Activated effector memory CD4-positive, alpha-beta T cell treated with Interleukin-2 at 50 U/mL for 16 hours (primary cell): ENCODE data around the gene LCMT1.

Experiments
- DNase-seq: peaks from one replicate; pipeline ENCODE4 v3.0.0-alpha.2; 2020

The LCMT1 gene

GRCh38 chr16:25199457-25199856 lies 87.9 kb downstream of the LCMT1 start:
- no peak for DNase-seq

GRCh38 chr16:25210758-25211157 lies 99.2 kb downstream of the LCMT1 start:
- DNase-seq = no peak

- DNase-seq = no peak
Observed at GRCh38 chr16:25212636-25213035, 101.1 kb downstream of the LCMT1 start.

GRCh38 chr16:25213709-25214397 lies 102.3 kb downstream of the LCMT1 start:
- DNase-seq = no peak

GRCh38 chr16:25217112-25217511 lies 105.6 kb downstream of the LCMT1 start:
- DNase-seq = no peak

GRCh38 chr16:25217921-25218320 lies 106.4 kb downstream of the LCMT1 start:
- no peak for DNase-seq

GRCh38 chr16:25219070-25219737 lies 107.7 kb downstream of the LCMT1 start:
- no peak for DNase-seq

GRCh38 chr16:25222959-25223358 lies 111.4 kb downstream of the LCMT1 start:
- no peak for DNase-seq

DNA sequence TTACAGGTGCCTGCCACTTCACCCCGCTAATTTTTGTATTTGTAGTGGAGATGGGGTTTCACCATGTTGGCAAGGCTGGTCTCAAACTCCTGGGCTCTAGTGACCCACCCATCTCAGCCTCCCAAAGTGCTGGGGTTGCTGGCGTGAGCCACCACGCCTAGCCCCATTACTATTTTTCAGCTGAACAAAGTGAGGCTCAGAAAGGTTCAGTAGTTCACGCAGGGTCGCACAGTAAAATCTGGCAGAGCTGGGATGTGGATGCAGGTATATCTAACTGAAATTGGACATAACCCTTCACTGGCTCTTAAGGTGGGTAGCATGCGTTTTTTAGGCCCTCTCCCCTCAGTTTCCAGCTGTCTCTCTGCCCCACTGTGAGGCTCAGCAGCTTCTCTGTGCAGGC lies 112.4 kb downstream of the LCMT1 start:
- DNase-seq = no peak

DNA sequence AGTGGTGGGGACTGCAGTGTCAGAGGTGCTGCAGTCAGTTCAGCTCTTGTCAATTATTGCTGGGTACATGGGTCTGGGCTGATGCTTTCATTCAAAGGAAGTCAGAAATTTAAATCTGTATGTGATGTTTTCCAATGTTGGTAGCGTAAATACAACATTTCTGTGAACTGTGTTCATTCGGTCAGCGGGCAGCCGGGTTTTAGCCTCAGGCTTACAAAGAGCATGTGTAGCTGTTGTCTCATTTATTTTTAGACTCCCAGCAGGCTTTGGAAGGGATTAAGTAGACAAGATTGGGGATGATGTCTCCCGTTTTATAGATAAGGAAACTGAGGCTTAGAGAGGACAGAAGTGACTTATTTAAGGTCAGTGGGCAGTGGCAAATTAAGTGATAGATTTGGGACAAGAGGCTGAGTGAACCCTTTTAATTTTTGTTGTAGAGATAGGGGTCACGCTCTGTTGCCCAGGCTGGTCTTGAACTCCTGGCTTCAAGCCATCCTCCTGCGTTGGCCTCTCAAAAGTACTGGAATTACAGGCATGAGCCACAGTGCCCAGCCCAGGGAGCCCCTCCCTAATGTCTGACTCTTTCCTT lies 113.3 kb downstream of the LCMT1 start:
- no peak for DNase-seq
